HEK293 (cell line): ENCODE data around the gene RNF11.

ENCODE experiments used
- BCL11A ChIP-seq: fragments of 450-650 bp; formaldehyde crosslinking; IDR thresholded peaks from 2 replicates; pipeline ENCODE4 v1.5.1; 2016; ENCODE audit warnings: low read depth, missing biosample characterization, missing genetic modification characterization
- HOXA7 ChIP-seq: sonication (generic); formaldehyde crosslinking; IDR thresholded peaks from 2 replicates; pipeline ENCODE4 v1.8.1; 2022; ENCODE audit warnings: missing genetic modification reagents, borderline replicate concordance
- IKZF3 ChIP-seq: fragments of 450-650 bp; IDR thresholded peaks from 2 replicates; pipeline ENCODE4 v1.5.0; 2018; ENCODE audit warnings: missing biosample characterization, mild to moderate bottlenecking, missing genetic modification characterization, moderate library complexity
- KLF16 ChIP-seq: fragments of 450-650 bp; formaldehyde crosslinking; IDR thresholded peaks from 2 replicates; pipeline ENCODE4 v1.5.1; 2017; ENCODE audit warnings: missing biosample characterization, missing genetic modification characterization
- REPIN1 ChIP-seq: fragments of 450-650 bp; formaldehyde crosslinking; IDR thresholded peaks from 2 replicates; pipeline ENCODE4 v1.5.1; 2017; ENCODE audit warnings: missing biosample characterization, missing genetic modification characterization, low read depth
- SCRT2 ChIP-seq: fragments of 450-650 bp; formaldehyde crosslinking; IDR thresholded peaks from 2 replicates; pipeline ENCODE4 v1.5.1; 2016; ENCODE audit warnings: missing biosample characterization, missing genetic modification characterization
- SP2 ChIP-seq: fragments of 450-650 bp; formaldehyde crosslinking; IDR thresholded peaks from 2 replicates; pipeline ENCODE4 v1.5.1; 2016; ENCODE audit warnings: missing biosample characterization, missing genetic modification characterization
- SP3 ChIP-seq: fragments of 450-650 bp; formaldehyde crosslinking; IDR thresholded peaks from 2 replicates; pipeline ENCODE4 v1.5.1; 2016; ENCODE audit warnings: missing biosample characterization, missing genetic modification characterization
- TRIM28 ChIP-seq: IDR thresholded peaks from 2 replicates; pipeline ENCODE4 v1.6.1; 2011; ENCODE audit warnings: low read length, control low read depth, borderline replicate concordance
- ZBTB7A ChIP-seq: fragments of 450-650 bp; formaldehyde crosslinking; IDR thresholded peaks from 2 replicates; pipeline ENCODE4 v1.5.1; 2016; ENCODE audit warnings: low read depth, missing biosample characterization, missing genetic modification characterization
- ZBTB8A ChIP-seq: fragments of 450-650 bp; formaldehyde crosslinking; IDR thresholded peaks from 2 replicates; pipeline ENCODE4 v1.5.1; 2016; ENCODE audit warnings: missing biosample characterization, missing genetic modification characterization
- ZNF169 ChIP-seq: fragments of 450-650 bp; formaldehyde crosslinking; IDR thresholded peaks from 2 replicates; pipeline ENCODE4 v1.5.1; 2016; ENCODE audit warnings: missing biosample characterization, missing genetic modification characterization
- ZNF37A ChIP-seq: fragments of 450-650 bp; IDR thresholded peaks from 2 replicates; pipeline ENCODE4 v1.5.1; 2018; ENCODE audit warnings: missing biosample characterization, missing genetic modification characterization
- ZNF548 ChIP-seq: fragments of 450-650 bp; formaldehyde crosslinking; IDR thresholded peaks from 2 replicates; pipeline ENCODE4 v1.5.1; 2016; ENCODE audit warnings: missing biosample characterization, missing genetic modification characterization
- ZNF585B ChIP-seq: fragments of 450-650 bp; formaldehyde crosslinking; IDR thresholded peaks from 2 replicates; pipeline ENCODE4 v1.5.1; 2016; ENCODE audit warnings: missing biosample characterization, missing genetic modification characterization
- ZNF658 ChIP-seq: fragments of 450-650 bp; formaldehyde crosslinking; IDR thresholded peaks from 2 replicates; pipeline ENCODE4; 2016; ENCODE audit warnings: missing biosample characterization, missing genetic modification characterization
- ZNF701 ChIP-seq: fragments of 450-650 bp; formaldehyde crosslinking; IDR thresholded peaks from 2 replicates; pipeline ENCODE4 v1.5.1; 2016; ENCODE audit warnings: missing biosample characterization, missing genetic modification characterization
- ZNF792 ChIP-seq: fragments of 450-650 bp; formaldehyde crosslinking; IDR thresholded peaks from 2 replicates; pipeline ENCODE4 v1.5.1; 2016; ENCODE audit warnings: missing biosample characterization, missing genetic modification characterization
- TF ChIP-seq, protein P1 (sequence below): fragments of 450-650 bp; formaldehyde crosslinking; IDR thresholded peaks from 2 replicates; pipeline ENCODE4 v1.5.1; 2016; ENCODE audit warnings: missing biosample characterization, missing genetic modification characterization
- TF ChIP-seq, protein P2 (sequence below): IDR thresholded peaks from 2 replicates; pipeline ENCODE4 v1.6.1; 2011; ENCODE audit warnings: mild to moderate bottlenecking, low read depth, low read length, borderline replicate concordance
- TF ChIP-seq, protein P3 (sequence below): fragments of 450-650 bp; formaldehyde crosslinking; IDR thresholded peaks from 2 replicates; pipeline ENCODE4 v1.5.1; 2016; ENCODE audit warnings: missing biosample characterization, missing genetic modification characterization
- TF ChIP-seq, protein P4 (sequence below): fragments of 450-650 bp; formaldehyde crosslinking; IDR thresholded peaks from 2 replicates; pipeline ENCODE4 v1.5.1; 2017; ENCODE audit warnings: missing biosample characterization, missing genetic modification characterization
- TF ChIP-seq, protein P5 (sequence below): fragments of 450-650 bp; formaldehyde crosslinking; IDR thresholded peaks from 2 replicates; pipeline ENCODE4 v1.5.1; 2016; ENCODE audit warnings: missing biosample characterization, missing genetic modification characterization
- TF ChIP-seq, protein P6 (sequence below): fragments of 450-650 bp; formaldehyde crosslinking; IDR thresholded peaks from 2 replicates; pipeline ENCODE4 v1.5.1; 2016; ENCODE audit warnings: missing biosample characterization, missing genetic modification characterization
- TF ChIP-seq, protein P7 (sequence below): fragments of 450-650 bp; formaldehyde crosslinking; IDR thresholded peaks from 2 replicates; pipeline ENCODE4 v1.5.1; 2016; ENCODE audit warnings: missing biosample characterization, missing genetic modification characterization
- TF ChIP-seq, protein P8 (sequence below): fragments of 450-650 bp; formaldehyde crosslinking; IDR thresholded peaks from 2 replicates; pipeline ENCODE4 v1.5.1; 2017; ENCODE audit warnings: missing biosample characterization, mild to moderate bottlenecking, missing genetic modification characterization, moderate library complexity

The RNF11 gene

DNA sequence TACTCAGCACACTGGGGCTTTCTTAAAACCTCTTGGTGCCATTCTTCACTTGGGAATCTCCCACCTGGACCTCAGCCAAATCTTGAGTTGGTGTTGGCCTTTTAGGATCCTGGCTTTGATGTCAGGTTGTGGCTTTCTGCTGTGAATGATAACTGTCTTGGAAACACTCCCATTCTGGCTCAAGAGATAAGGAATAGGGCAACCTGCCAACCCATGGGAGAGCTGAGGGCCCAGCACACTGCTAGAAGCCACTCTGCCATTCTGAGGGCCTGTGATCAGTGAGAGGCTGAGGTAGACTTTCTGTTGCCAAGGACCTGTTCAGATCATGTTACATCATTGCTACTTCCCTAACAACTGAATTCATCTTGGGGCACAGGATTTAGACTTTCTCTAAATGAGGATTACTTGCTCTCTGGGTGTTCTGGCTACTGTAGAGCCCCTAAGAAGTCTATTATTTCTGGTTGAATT, 48.4 kb downstream of the RNF11 start (continued):
- TF ChIP-seq KLF16 (tag by site-specific recombination) (0 out of 2 replicates have a peak, but pooled peaks have one; percentile 55), ZBTB8A (tag by site-specific recombination) (peak; percentile 69), TRIM28 (no peak), ZNF169 (tag by site-specific recombination) (no peak), IKZF3 (tag by site-specific recombination) (peak; percentile 85), SCRT2 (tag by site-specific recombination) (peak; percentile 95), REPIN1 (tag by site-specific recombination) (no peak), ZNF37A (tag by site-specific recombination) (no peak), ZBTB7A (no peak), BCL11A (tag by site-specific recombination) (no peak), ZNF701 (tag by site-specific recombination) (no peak), SP3 (tag by site-specific recombination) (no peak), SP2 (tag by site-specific recombination) (no peak), HOXA7 (CRISPR knock-in tag) (no peak), ZNF585B (tag by site-specific recombination) (no peak), ZNF658 (no peak), ZNF548 (tag by site-specific recombination) (no peak), ZNF792 (tag by site-specific recombination) (no peak)
- TF ChIP-seq, protein P1, sequence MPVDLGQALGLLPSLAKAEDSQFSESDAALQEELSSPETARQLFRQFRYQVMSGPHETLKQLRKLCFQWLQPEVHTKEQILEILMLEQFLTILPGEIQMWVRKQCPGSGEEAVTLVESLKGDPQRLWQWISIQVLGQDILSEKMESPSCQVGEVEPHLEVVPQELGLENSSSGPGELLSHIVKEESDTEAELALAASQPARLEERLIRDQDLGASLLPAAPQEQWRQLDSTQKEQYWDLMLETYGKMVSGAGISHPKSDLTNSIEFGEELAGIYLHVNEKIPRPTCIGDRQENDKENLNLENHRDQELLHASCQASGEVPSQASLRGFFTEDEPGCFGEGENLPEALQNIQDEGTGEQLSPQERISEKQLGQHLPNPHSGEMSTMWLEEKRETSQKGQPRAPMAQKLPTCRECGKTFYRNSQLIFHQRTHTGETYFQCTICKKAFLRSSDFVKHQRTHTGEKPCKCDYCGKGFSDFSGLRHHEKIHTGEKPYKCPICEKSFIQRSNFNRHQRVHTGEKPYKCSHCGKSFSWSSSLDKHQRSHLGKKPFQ (tag by site-specific recombination): peak; percentile 67; the same call in 1 of the 2 replicates
- TF ChIP-seq, protein P2, sequence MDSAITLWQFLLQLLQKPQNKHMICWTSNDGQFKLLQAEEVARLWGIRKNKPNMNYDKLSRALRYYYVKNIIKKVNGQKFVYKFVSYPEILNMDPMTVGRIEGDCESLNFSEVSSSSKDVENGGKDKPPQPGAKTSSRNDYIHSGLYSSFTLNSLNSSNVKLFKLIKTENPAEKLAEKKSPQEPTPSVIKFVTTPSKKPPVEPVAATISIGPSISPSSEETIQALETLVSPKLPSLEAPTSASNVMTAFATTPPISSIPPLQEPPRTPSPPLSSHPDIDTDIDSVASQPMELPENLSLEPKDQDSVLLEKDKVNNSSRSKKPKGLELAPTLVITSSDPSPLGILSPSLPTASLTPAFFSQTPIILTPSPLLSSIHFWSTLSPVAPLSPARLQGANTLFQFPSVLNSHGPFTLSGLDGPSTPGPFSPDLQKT: no peak
- TF ChIP-seq, protein P3, sequence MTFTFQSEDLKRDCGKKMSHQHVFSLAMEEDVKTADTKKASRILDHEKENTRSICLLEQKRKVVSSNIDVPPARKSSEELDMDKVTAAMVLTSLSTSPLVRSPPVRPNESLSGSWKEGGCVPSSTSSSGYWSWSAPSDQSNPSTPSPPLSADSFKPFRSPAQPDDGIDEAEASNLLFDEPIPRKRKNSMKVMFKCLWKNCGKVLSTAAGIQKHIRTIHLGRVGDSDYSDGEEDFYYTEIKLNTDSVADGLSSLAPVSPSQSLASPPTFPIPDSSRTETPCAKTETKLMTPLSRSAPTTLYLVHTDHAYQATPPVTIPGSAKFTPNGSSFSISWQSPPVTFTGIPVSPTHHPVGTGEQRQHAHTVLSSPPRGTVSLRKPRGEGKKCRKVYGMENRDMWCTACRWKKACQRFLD (tag by site-specific recombination): no peak
- TF ChIP-seq, protein P4, sequence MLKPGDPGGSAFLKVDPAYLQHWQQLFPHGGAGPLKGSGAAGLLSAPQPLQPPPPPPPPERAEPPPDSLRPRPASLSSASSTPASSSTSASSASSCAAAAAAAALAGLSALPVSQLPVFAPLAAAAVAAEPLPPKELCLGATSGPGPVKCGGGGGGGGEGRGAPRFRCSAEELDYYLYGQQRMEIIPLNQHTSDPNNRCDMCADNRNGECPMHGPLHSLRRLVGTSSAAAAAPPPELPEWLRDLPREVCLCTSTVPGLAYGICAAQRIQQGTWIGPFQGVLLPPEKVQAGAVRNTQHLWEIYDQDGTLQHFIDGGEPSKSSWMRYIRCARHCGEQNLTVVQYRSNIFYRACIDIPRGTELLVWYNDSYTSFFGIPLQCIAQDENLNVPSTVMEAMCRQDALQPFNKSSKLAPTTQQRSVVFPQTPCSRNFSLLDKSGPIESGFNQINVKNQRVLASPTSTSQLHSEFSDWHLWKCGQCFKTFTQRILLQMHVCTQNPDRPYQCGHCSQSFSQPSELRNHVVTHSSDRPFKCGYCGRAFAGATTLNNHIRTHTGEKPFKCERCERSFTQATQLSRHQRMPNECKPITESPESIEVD (tag by site-specific recombination): peak; percentile 78
- TF ChIP-seq, protein P5, sequence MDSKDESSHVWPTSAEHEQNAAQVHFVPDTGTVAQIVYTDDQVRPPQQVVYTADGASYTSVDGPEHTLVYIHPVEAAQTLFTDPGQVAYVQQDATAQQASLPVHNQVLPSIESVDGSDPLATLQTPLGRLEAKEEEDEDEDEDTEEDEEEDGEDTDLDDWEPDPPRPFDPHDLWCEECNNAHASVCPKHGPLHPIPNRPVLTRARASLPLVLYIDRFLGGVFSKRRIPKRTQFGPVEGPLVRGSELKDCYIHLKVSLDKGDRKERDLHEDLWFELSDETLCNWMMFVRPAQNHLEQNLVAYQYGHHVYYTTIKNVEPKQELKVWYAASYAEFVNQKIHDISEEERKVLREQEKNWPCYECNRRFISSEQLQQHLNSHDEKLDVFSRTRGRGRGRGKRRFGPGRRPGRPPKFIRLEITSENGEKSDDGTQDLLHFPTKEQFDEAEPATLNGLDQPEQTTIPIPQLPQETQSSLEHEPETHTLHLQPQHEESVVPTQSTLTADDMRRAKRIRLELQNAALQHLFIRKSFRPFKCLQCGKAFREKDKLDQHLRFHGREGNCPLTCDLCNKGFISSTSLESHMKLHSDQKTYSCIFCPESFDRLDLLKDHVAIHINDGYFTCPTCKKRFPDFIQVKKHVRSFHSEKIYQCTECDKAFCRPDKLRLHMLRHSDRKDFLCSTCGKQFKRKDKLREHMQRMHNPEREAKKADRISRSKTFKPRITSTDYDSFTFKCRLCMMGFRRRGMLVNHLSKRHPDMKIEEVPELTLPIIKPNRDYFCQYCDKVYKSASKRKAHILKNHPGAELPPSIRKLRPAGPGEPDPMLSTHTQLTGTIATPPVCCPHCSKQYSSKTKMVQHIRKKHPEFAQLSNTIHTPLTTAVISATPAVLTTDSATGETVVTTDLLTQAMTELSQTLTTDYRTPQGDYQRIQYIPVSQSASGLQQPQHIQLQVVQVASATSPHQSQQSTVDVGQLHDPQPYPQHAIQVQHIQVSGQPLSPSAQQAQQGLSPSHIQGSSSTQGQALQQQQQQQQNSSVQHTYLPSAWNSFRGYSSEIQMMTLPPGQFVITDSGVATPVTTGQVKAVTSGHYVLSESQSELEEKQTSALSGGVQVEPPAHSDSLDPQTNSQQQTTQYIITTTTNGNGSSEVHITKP (tag by site-specific recombination): peak; percentile 76
- TF ChIP-seq, protein P6, sequence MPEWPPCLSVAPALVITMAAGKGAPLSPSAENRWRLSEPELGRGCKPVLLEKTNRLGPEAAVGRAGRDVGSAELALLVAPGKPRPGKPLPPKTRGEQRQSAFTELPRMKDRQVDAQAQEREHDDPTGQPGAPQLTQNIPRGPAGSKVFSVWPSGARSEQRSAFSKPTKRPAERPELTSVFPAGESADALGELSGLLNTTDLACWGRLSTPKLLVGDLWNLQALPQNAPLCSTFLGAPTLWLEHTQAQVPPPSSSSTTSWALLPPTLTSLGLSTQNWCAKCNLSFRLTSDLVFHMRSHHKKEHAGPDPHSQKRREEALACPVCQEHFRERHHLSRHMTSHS (tag by site-specific recombination): no peak
- TF ChIP-seq, protein P7, sequence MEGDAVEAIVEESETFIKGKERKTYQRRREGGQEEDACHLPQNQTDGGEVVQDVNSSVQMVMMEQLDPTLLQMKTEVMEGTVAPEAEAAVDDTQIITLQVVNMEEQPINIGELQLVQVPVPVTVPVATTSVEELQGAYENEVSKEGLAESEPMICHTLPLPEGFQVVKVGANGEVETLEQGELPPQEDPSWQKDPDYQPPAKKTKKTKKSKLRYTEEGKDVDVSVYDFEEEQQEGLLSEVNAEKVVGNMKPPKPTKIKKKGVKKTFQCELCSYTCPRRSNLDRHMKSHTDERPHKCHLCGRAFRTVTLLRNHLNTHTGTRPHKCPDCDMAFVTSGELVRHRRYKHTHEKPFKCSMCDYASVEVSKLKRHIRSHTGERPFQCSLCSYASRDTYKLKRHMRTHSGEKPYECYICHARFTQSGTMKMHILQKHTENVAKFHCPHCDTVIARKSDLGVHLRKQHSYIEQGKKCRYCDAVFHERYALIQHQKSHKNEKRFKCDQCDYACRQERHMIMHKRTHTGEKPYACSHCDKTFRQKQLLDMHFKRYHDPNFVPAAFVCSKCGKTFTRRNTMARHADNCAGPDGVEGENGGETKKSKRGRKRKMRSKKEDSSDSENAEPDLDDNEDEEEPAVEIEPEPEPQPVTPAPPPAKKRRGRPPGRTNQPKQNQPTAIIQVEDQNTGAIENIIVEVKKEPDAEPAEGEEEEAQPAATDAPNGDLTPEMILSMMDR: no peak
- TF ChIP-seq, protein P8, sequence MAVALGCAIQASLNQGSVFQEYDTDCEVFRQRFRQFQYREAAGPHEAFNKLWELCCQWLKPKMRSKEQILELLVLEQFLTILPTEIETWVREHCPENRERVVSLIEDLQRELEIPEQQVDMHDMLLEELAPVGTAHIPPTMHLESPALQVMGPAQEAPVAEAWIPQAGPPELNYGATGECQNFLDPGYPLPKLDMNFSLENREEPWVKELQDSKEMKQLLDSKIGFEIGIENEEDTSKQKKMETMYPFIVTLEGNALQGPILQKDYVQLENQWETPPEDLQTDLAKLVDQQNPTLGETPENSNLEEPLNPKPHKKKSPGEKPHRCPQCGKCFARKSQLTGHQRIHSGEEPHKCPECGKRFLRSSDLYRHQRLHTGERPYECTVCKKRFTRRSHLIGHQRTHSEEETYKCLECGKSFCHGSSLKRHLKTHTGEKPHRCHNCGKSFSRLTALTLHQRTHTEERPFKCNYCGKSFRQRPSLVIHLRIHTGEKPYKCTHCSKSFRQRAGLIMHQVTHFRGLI (tag by site-specific recombination): peak; percentile 81
